Diencephalon (tissue), 1 donor: ENCODE data around the gene LENEP. TPM values are rescaled to one million over a fixed set of nuclear protein-coding genes. Genes with fewer than 3 reads are reported as not detected.

Experiments
- small RNA-seq: library from RNA; depleted of rRNA; stranded (forward); fragments of <200 nt; gene quantifications from one replicate; pipeline ENCODE3, GENCODE V24; 2014
- total RNA-seq: library from RNA; depleted of rRNA; stranded (reverse); fragments of >200 nt; gene quantifications from one replicate; pipeline ENCODE4 v1.2.3, GENCODE V29; 2014

The LENEP gene
- 0.69 TPM for total RNA-seq

GRCh38 chr1:154993572-154994268 is at the start of gene LENEP:
TSS of gene LENEP (plus strand) at chr1:154993586. CDS start at chr1:154993608, 22 bp downstream.

DNA sequence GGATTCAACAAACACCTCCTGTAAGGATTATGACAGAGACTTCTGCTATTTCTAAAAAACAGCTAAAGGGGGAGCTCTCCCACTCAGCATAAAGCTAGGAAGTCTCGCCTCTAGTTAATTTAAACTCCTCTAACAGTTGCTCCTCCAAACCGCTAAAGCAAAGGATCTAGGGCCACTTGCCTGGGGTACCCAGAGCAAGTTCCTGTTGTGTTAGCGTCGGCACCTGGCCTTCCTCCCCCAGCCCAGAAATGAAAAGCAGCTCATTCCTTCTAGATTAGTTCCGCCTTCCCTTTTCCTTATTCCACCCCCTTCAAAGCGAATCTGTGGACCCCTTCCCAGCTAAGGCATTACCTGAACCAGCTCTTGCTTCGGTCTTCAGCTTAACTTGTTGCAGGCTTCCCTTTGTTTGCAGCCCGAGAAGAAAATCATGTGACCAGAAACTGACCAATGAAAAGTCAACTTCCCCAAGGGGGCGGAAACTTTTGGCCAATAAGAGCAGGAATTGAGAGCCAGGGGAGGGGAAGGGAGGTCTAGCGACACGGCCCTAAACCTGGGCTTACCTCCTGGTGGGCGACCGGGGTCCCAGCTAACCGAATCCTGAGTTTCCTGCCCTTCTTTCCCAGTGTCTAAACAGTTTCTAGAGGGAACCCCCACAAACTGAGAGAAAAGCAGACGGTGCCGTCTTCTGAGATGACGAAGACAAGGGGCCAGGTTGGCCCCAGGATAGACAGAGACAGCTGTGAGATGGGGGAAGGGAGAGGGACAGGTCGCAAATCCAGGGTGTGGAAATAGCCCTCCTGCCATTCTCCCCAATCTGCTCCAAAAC is 37.5 kb upstream of the LENEP start, which contains the start of gene PBXIP1:
Gene PBXIP1, minus strand, starts transcription at position 382 of the 826 bp plus-strand sequence. CDS start 2,378 bp downstream, outside the sequence.

GRCh38 chr1:154961207-154962155 is 31.9 kb upstream of the LENEP start, which contains the start of gene PYGO2:
TSS of gene PYGO2 (minus strand) at chr1:154961782. CDS start at chr1:154961576, 206 bp downstream.

DNA sequence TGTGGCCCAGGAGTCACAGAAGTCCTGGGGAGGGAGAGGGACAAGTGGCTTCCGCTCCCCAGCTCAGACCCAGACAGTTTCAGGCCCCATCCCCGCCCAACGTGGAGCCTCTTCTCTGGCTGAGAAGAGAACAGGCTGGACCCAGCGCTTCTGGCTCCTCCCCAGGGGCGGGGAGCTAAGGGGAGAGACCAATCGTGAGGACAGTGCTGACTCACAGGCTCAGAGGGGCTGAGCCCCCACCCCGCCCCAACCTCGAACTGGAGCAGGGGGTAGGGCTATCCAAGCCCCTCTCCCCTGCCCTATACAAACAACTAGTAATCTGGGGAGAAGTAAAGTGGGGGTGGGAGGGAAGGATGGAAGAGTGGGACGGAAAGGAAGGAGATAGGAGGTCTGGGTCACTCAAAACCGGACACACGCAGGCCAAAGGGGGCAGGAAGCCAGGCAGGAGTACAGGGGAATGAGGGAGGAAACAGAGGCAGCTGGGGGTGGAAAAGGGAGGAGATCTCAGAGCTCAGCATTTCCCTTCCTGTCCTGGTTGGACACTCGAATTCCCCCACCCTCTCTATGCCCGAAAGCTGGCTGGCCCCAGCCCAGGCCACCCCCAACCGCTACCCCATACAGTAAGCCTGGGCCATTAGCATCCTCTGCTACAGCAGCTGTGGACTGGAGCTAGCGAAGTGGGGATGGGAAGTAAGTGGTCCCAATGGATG is 22.6 kb upstream of the LENEP start, which contains the start of gene SHC1:
Gene SHC1, minus strand, starts transcription at position 117 of the 710 bp plus-strand sequence. CDS start 221 bp downstream, outside the sequence.

GRCh38 chr1:154974102-154974807 is 19.1 kb upstream of the LENEP start, which contains the start of gene CKS1B:
TSS of gene CKS1B (plus strand) at chr1:154974681. CDS start at chr1:154974746, 65 bp downstream.

GRCh38 chr1:154982897-154983648 is 10.3 kb upstream of the LENEP start, which contains the start of gene FLAD1:
TSS of gene FLAD1 (plus strand) at chr1:154983344. CDS start at chr1:154983695, 351 bp downstream.

DNA sequence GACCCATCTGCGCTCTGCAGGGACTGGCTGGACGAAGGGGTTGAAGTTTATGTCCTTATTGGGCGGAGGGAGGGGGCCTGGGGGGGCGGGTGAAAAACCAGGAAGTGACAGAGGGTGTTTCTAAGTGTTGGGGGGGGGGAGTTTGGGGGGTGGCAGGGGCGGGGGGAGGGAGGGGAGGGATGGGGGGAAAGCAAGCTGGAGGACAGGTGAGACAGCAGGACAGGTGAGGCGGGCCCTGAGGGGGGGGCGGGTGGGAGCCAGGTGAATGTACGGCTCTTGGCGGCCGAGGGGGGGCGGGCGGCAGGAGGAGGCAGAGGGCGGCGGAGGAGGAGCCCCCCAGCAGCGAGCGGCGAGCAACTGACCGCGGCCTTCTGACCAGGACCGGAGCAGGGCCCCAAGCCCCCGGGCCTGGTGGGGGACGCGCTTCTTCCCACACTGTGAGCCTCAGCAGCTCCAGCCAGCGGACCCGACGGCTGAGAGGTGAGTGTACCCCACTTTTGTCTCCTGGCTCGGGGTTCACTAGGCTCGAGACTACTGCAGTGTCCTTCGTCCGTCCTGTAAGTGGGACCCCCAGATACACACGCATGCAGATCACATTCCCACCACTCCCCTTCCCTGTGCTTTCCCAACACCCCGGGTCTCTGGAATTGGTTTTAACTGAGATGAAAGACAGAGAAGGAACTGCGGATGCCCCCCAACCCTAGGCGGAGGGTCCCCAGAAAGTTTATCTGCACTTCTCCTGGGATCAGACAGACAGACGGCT is 9.3 kb downstream of the LENEP start, which contains the start of gene ZBTB7B:
Gene ZBTB7B, plus strand, starts transcription at position 339 of the 763 bp plus-strand sequence. CDS start 11,859 bp downstream, outside the sequence.

DNA sequence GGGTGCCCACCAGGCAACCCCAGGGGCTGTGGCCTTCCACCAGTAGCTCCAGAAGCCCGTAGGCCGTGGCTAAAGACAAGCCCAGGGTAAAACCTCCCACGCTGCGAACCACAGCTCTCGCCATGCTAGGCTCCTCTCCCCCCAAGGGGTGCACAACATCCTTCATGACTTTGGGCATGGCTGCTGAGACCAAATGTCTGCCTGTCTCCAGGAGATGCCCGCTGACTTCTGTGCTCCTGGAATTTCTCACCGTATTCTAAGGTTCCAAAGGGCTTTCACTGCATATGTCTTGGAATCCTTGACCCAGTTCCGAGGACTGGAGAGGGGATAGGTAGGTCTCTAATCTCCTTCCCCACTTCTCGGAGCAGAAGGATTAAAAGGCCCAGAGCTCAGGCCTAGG is 40.1 kb downstream of the LENEP start, which contains the start of the genes DCST1 and DCST2:
Gene DCST1, plus strand, starts transcription at position 301 of the 400 bp plus-strand sequence. CDS start 213 bp downstream, outside the sequence.
Gene DCST2, minus strand, starts transcription at position 258 of the 400 bp plus-strand sequence. Its CDS starts 80 bp downstream, at position 178.

Small RNAs within 50 kb of the gene (small RNA-seq; reads per million reads assigned to genes)
- not detected for gene MIR4258
- gene RF00017 = not detected

Other genes with a start within 250 kb of the LENEP start
- gene KCNN3, start 123.3 kb upstream of the LENEP start, total RNA-seq = 10.1 TPM
- gene PMVK, start 56.9 kb upstream of the LENEP start, total RNA-seq = 15.7 TPM
- 48.4 TPM for gene PBXIP1, start 37.5 kb upstream of the LENEP start, total RNA-seq
- 16.6 TPM for gene PYGO2, start 31.8 kb upstream of the LENEP start, total RNA-seq
- 17.1 TPM for gene SHC1, start 22.8 kb upstream of the LENEP start, total RNA-seq
- gene CKS1B, start 18.9 kb upstream of the LENEP start, total RNA-seq = 25.6 TPM
- gene FLAD1, start 10.2 kb upstream of the LENEP start, total RNA-seq = 18.9 TPM
- gene ZBTB7B, start 9.2 kb downstream of the LENEP start, total RNA-seq = 3.5 TPM
- gene DCST2, start 40.2 kb downstream of the LENEP start, total RNA-seq = 0.46 TPM
- gene DCST1, start 40.2 kb downstream of the LENEP start, total RNA-seq = not detected
- 20.5 TPM for gene ADAM15, start 57.7 kb downstream of the LENEP start, total RNA-seq
- gene EFNA4, start 70.2 kb downstream of the LENEP start, total RNA-seq = 1.2 TPM
- gene EFNA3, start 85.3 kb downstream of the LENEP start, total RNA-seq = 13.8 TPM
- 5.3 TPM for gene EFNA1, start 134.3 kb downstream of the LENEP start, total RNA-seq
- 7.8 TPM for gene SLC50A1, start 142.3 kb downstream of the LENEP start, total RNA-seq
- 13.8 TPM for gene DPM3, start 146.9 kb downstream of the LENEP start, total RNA-seq
- gene KRTCAP2, start 179.7 kb downstream of the LENEP start, total RNA-seq = 60.2 TPM
- gene TRIM46, start 180.3 kb downstream of the LENEP start, total RNA-seq = 21.2 TPM
- 11.5 TPM for gene THBS3, start 214.3 kb downstream of the LENEP start, total RNA-seq
- 15.5 TPM for gene MTX1, start 215.1 kb downstream of the LENEP start, total RNA-seq